Natural killer cell treated with Interleukin-12 subunit alpha and Interleukin-12 subunit beta and Interleukin-15 and Interleukin-18, amount 100 ng/mL, for 72 hours (primary cell): ENCODE data around the gene DHRS9. TPM values are rescaled to one million over a fixed set of nuclear protein-coding genes. Genes with fewer than 3 reads are reported as not detected.
A peak's percentile ranks its signal among the peaks of the same experiment; 100 is the strongest.
"Not testable (repeated sequence)": the region's sequence is repeated elsewhere in the genome, so short reads cannot be mapped to it uniquely, and the experiment has no call there.

ENCODE experiments used
- ATAC-seq, 2 donors: fragments of 150-1000 bp; cut with Tn5 transposase in 1 of 2; sonication (Bioruptor Pico), chemical (Tn5 transposase) in 1 of 2; 2 replicates each; pipeline ENCODE4 v1.10.0; 2021
- DNase-seq: peaks from one replicate; pipeline ENCODE4 v3.0.0; 2022; ENCODE audit warnings: low spot score
- H3K27ac Mint-ChIP-seq, 2 donors: 1 replicate in 1 of 2; 2 replicates in 1 of 2; pipeline ENCODE4 v1.8.0; 2022; ENCODE audit warnings: mixed read lengths in 2 of 2, mild to moderate bottlenecking in 1 of 2, moderate library complexity in 1 of 2
- H3K27me3 Mint-ChIP-seq, 2 donors: 1 replicate in 1 of 2; 2 replicates in 1 of 2; pipeline ENCODE4 v1.8.0; 2022; ENCODE audit warnings: mixed read lengths in 2 of 2
- H3K36me3 Mint-ChIP-seq: one replicate; pipeline ENCODE4 v1.8.0; 2022; ENCODE audit warnings: mixed read lengths
- H3K4me1 Mint-ChIP-seq, 2 donors: 1 replicate in 1 of 2; 2 replicates in 1 of 2; pipeline ENCODE4 v1.8.0; 2022; ENCODE audit warnings: low read depth in 2 of 2, mixed read lengths in 2 of 2, mild to moderate bottlenecking in 1 of 2
- H3K4me3 Mint-ChIP-seq: one replicate; pipeline ENCODE4 v1.8.0; 2022; ENCODE audit warnings: mixed read lengths
- H3K9me3 Mint-ChIP-seq: 2 replicates; pipeline ENCODE4 v1.8.0; 2022; ENCODE audit warnings: mixed read lengths
- total RNA-seq, 2 donors: library from RNA; stranded (reverse); gene quantifications; one replicate each; pipeline ENCODE4 v1.2.3, GENCODE V29; 2022

DHRS9 gene
- total RNA-seq, 2 donors from 2014 or later: not detected

DNA sequence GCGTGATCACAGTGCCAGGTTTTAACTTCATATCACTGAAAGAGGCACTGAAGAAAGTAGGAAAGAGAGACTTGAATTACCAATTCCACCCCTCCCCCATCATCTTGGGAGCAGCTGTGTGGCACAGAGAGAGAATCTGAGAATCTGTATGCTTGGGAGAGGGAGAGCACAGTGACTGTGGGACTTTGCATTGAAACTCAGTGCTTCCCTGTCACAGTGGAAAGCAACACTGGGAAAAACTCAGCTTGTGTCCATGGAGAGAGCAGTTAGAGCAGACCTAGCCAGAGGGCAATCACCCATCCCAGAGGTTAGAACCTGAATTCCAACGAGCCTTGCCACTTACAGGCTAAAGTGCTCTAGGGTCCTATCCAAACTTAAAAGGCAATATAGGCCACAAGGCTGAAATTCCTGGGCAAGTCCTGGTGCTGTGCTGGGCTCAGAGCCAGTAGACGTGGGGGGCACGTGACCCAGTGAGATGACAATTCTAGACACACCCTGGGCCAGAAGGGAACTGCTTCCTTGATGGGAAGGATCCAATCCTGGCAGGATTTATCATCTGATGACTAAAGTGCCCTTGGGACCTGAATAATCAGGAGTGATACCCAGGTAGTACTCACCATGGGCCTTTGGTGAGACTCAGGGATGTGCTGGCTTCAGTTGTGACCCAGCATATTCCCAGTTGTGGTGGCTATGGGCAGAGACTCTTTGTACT, 22.8 kb upstream of the DHRS9 start:
- Mint-ChIP-seq H3K36me3 (peaks cover 19% of the 10 kb centered on the region), H3K27ac (no peak overlapping the region), H3K9me3 (peaks cover 14% of the 10 kb centered on the region), H3K4me1 (peaks cover 5 to 6% of the 10 kb centered on the region in 2 donors), H3K27me3 (no peaks in the 10 kb centered on the region), H3K4me3 (no peak overlapping the region)
- DNase-seq (no peak), ATAC-seq (no peak)

- ATAC-seq: no peak
- Mint-ChIP-seq H3K27me3 (no peaks in the 10 kb centered on the region), H3K36me3 (peaks cover 9% of the 10 kb centered on the region), H3K27ac (no peak overlapping the region), H3K9me3 (peaks cover 7% of the 10 kb centered on the region), H3K4me3 (no peak overlapping the region), H3K4me1 (peaks cover 5 to 6% of the 10 kb centered on the region in 2 donors)
- DNase-seq: no peak
Measured at GRCh38 chr2:169047256-169048250, 21.8 kb upstream of the DHRS9 start.

- no peak overlapping the region for H3K4me3 Mint-ChIP-seq
- no peak for ATAC-seq
Measured at GRCh38 chr2:169049142-169049541, 20.2 kb upstream of the DHRS9 start.

GRCh38 chr2:169050476-169051240, 18.7 kb upstream of the DHRS9 start:
- DNase-seq: no peak
- H3K27me3 Mint-ChIP-seq: no peaks in the 10 kb centered on the region
- H3K4me3 Mint-ChIP-seq: no peak overlapping the region
- H3K4me1 Mint-ChIP-seq: peaks cover 5 to 6% of the 10 kb centered on the region in 2 donors
- peaks cover 14% of the 10 kb centered on the region for H3K36me3 Mint-ChIP-seq
- peaks cover 8% of the 10 kb centered on the region for H3K9me3 Mint-ChIP-seq
- H3K27ac Mint-ChIP-seq: no peak overlapping the region
- no peak for ATAC-seq

More at GRCh38 chr2:169049142-169049541, 20.2 kb upstream of the DHRS9 start:
- peaks cover 5 to 6% of the 10 kb centered on the region in 2 donors for H3K4me1 Mint-ChIP-seq
- H3K27me3 Mint-ChIP-seq: no peaks in the 10 kb centered on the region
- no peaks in the 10 kb centered on the region for H3K36me3 Mint-ChIP-seq
- no peak for DNase-seq
- no peak overlapping the region for H3K27ac Mint-ChIP-seq
- no peaks in the 10 kb centered on the region for H3K9me3 Mint-ChIP-seq

DNA sequence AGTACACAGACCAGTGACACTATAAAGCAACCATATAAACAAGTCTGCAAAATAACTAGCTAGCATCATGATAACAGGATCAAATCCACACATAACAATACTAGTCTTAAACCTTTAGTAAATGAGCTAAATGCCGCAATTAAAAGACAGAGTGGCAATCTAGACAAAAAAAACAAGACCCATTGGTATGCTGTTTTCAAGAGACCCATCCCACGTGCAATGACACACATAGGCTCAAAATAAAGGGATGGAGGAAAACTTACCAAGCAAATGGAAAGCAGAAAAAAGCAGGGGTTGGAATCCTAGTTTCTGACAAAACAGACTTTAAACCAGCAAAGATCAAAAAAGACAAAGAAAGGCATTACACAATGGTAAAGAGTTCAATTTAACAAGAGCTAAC, 14.8 kb upstream of the DHRS9 start:
- DNase-seq, H3K27ac Mint-ChIP-seq, H3K27me3 Mint-ChIP-seq, ATAC-seq, H3K9me3 Mint-ChIP-seq, H3K4me3 Mint-ChIP-seq, H3K4me1 Mint-ChIP-seq: not testable (repeated sequence)
- H3K36me3 Mint-ChIP-seq: peaks cover 28% of the 10 kb centered on the region

DNA sequence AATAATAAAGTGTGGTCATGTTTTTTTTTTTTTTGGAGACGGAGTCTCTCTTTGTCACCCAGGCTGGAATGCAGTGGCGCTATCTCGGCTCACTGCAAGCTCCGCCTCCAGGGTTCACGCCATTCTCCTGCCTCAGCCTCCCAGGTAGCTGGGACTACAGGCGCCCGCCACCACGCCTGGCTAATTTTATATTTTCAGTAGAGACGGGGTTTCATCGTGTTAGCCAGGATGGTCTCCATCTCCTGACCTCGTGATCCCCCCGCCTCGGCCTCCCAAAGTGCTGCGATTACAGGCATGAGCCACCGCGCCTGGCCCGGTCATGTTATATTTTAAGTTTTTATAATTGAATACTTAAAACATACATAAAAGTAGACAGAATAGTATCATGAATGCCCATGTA, 5.2 kb upstream of the DHRS9 start:
- H3K4me3 Mint-ChIP-seq, H3K36me3 Mint-ChIP-seq, H3K27me3 Mint-ChIP-seq, ATAC-seq, H3K9me3 Mint-ChIP-seq, H3K27ac Mint-ChIP-seq, H3K4me1 Mint-ChIP-seq, DNase-seq: not testable (repeated sequence)

DNA sequence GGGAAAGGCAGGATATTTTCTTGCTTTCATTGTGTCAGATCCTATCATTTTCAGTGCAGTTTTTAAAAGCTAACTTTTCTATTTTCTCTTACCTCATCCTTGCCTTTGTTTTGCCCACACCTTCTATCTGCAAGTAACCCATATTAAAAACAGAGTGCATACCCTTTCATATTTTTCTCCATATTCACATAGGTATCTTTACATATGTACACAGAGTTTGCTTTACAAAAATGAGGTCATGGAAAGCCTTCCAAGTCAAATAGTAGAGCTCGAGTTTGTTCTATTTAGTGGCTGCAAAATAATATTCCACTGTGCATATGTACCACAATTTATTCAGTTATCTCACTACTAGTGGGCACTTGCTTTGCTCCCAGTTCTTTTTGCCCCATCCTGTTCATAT, 3.9 kb upstream of the DHRS9 start:
- no peak overlapping the region for H3K27ac Mint-ChIP-seq
- DNase-seq: no peak
- no peak overlapping the region for H3K4me3 Mint-ChIP-seq
- peaks cover 0 to 2% of the 10 kb centered on the region in 2 donors for H3K27me3 Mint-ChIP-seq
- no peak for ATAC-seq
- peaks cover 3 to 10% of the 10 kb centered on the region in 2 donors for H3K4me1 Mint-ChIP-seq
- no peaks in the 10 kb centered on the region for H3K9me3 Mint-ChIP-seq
- H3K36me3 Mint-ChIP-seq: no peaks in the 10 kb centered on the region

DNA sequence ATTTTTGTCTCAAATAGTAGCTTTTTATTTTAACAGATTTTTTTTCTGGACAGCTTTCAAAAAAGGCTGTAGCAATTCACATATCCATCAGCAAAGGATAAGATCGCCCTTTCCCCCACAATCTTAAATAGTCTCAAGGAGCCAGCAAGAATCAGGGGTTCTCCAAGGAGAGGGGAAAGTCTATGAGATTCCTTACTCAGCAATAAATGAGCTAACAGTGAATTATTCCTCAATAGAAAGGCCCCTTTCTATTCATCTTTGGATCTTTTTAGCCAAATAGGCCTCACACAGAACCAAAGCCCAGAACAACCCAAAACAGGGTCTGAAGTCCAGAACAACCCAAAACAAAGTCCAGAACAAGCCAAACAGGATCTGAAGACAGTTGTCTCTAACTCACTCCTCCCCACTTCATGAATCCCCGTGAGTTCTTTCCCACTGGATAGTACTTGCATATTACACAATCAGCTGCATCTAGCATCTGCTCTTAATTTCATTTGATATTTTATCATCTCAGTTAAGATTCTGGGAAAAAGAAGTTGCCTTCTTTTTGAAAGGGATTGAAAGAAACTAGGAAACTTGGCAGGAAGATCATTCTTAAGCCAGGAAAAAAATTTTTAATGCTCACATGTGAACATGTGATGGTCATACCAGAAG, 3.4 kb upstream of the DHRS9 start:
- peaks cover 0 to 2% of the 10 kb centered on the region in 2 donors for H3K27me3 Mint-ChIP-seq
- peaks cover 3 to 10% of the 10 kb centered on the region in 2 donors for H3K4me1 Mint-ChIP-seq
- no peak for DNase-seq
- H3K4me3 Mint-ChIP-seq: no peak overlapping the region
- H3K27ac Mint-ChIP-seq: no peak overlapping the region
- no peaks in the 10 kb centered on the region for H3K36me3 Mint-ChIP-seq
- H3K9me3 Mint-ChIP-seq: no peaks in the 10 kb centered on the region
- ATAC-seq: no peak

- no peaks in the 10 kb centered on the region for H3K9me3 Mint-ChIP-seq
- H3K27me3 Mint-ChIP-seq: peaks cover 0 to 2% of the 10 kb centered on the region in 2 donors
- no peak overlapping the region for H3K27ac Mint-ChIP-seq
- ATAC-seq (no peak), DNase-seq (no peak)
- peaks cover 3 to 10% of the 10 kb centered on the region in 2 donors for H3K4me1 Mint-ChIP-seq
- no peaks in the 10 kb centered on the region for H3K36me3 Mint-ChIP-seq
- no peak overlapping the region for H3K4me3 Mint-ChIP-seq
Measured at GRCh38 chr2:169066897-169067296, 2.5 kb upstream of the DHRS9 start.

DNA sequence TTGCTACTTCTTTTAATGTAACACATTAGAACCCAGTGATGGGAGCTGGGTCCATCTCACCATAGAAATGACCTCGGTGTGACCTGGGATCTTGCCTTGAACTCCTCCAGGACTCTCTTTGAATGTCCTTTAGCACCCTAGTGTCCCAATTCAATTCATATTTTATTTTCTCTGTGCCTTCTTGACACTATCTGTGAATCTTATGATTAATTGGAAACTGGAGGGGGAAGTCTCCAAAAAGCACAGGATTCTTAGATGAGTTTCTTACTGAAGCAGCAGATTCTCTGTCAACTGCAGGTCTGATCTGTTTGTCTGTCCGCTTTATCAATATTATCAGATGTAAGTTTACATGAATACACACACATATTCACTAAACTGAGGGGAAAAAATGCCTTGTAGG, 470 bp downstream of the DHRS9 start:
- Mint-ChIP-seq H3K9me3 (no peaks in the 10 kb centered on the region), H3K4me3 (peak overlapping the region; percentile 19), H3K36me3 (no peaks in the 10 kb centered on the region), H3K4me1 (peaks cover 15 to 21% of the 10 kb centered on the region in 2 donors), H3K27ac (no peak overlapping the region), H3K27me3 (peaks cover 0 to 2% of the 10 kb centered on the region in 2 donors)
- ATAC-seq (no peak), DNase-seq (no peak)

GRCh38 chr2:169071455-169071854, 2.1 kb downstream of the DHRS9 start:
- H3K9me3 Mint-ChIP-seq: no peaks in the 10 kb centered on the region
- ATAC-seq (no peak), DNase-seq (no peak)
- H3K27me3 Mint-ChIP-seq: no peaks in the 10 kb centered on the region
- no peak overlapping the region for H3K4me3 Mint-ChIP-seq
- H3K36me3 Mint-ChIP-seq: no peaks in the 10 kb centered on the region
- H3K4me1 Mint-ChIP-seq: peaks cover 15 to 21% of the 10 kb centered on the region in 2 donors
- H3K27ac Mint-ChIP-seq: peak overlapping the region in 1 of 2 donors; percentile 57

GRCh38 chr2:169072163-169072925, 3.0 kb downstream of the DHRS9 start:
- DNase-seq (no peak), ATAC-seq (peak in 1 of 2 donors; percentile 50)
- no peaks in the 10 kb centered on the region for H3K9me3 Mint-ChIP-seq
- H3K27me3 Mint-ChIP-seq: no peaks in the 10 kb centered on the region
- no peak overlapping the region for H3K4me3 Mint-ChIP-seq
- H3K36me3 Mint-ChIP-seq: no peaks in the 10 kb centered on the region
- peaks cover 15 to 21% of the 10 kb centered on the region in 2 donors for H3K4me1 Mint-ChIP-seq
- peak overlapping the region; percentile 47 to 51 for H3K27ac Mint-ChIP-seq
